Hepatic stellate cell (primary cell): ENCODE results near the gene SPP1.
"Not testable (repeated sequence)": the region's sequence is repeated elsewhere in the genome, so short reads cannot be mapped to it uniquely, and the experiment has no call there.

Source experiments
- DNase-seq: peaks from one replicate; pipeline ENCODE4 v3.0.0; 2011; ENCODE audit warnings: low spot score

The SPP1 gene

GRCh38 chr4:87989765-87990164, 14.3 kb downstream of the SPP1 start:
- DNase-seq, result no peak

- no peak for DNase-seq
Observed at GRCh38 chr4:87995435-87995834, 19.9 kb downstream of the SPP1 start.

- not testable (repeated sequence) for DNase-seq
Observed at GRCh38 chr4:87999191-87999691, 23.7 kb downstream of the SPP1 start.

- no peak for DNase-seq
Observed at GRCh38 chr4:88001871-88002270, 26.4 kb downstream of the SPP1 start.

- DNase-seq, result no peak
Observed at GRCh38 chr4:88002786-88003185, 27.3 kb downstream of the SPP1 start.

GRCh38 chr4:88003261-88003660, 27.7 kb downstream of the SPP1 start:
- no peak for DNase-seq

GRCh38 chr4:88005076-88005475, 29.6 kb downstream of the SPP1 start:
- peak; percentile 38 for DNase-seq

- no peak for DNase-seq
Observed at GRCh38 chr4:88005946-88006345, 30.4 kb downstream of the SPP1 start.

GRCh38 chr4:88006956-88007303, 31.4 kb downstream of the SPP1 start:
- no peak for DNase-seq

- peak; percentile 77 for DNase-seq
Observed at GRCh38 chr4:88007304-88008121, 32.0 kb downstream of the SPP1 start, which contains the start of gene PKD2. Gene PKD2, plus strand, starts transcription at chr4:88007635. Its CDS starts 99 bp downstream, at chr4:88007734.

GRCh38 chr4:88008122-88008742, 32.7 kb downstream of the SPP1 start:
- peak; percentile 48 for DNase-seq

GRCh38 chr4:88008743-88009171, 33.2 kb downstream of the SPP1 start:
- DNase-seq, result peak; percentile 55

GRCh38 chr4:88009871-88010270, 34.4 kb downstream of the SPP1 start:
- DNase-seq, result no peak

- DNase-seq, result peak; percentile 26
Observed at GRCh38 chr4:88010966-88011365, 35.5 kb downstream of the SPP1 start.

GRCh38 chr4:88012647-88013046, 37.1 kb downstream of the SPP1 start:
- DNase-seq, result no peak

GRCh38 chr4:88014386-88014905, 38.9 kb downstream of the SPP1 start:
- no peak for DNase-seq

GRCh38 chr4:88015659-88016295, 40.3 kb downstream of the SPP1 start:
- no peak for DNase-seq

GRCh38 chr4:88017516-88018297, 42.2 kb downstream of the SPP1 start:
- DNase-seq, result peak; percentile 81

- no peak for DNase-seq
Observed at GRCh38 chr4:88018466-88018865, 43.0 kb downstream of the SPP1 start.

- DNase-seq, result no peak
Observed at GRCh38 chr4:88021824-88022223, 46.3 kb downstream of the SPP1 start.

- DNase-seq, result no peak
Observed at GRCh38 chr4:88022289-88022688, 46.8 kb downstream of the SPP1 start.
